Right atrium auricular region (tissue), 2 donors: ENCODE data around the gene SPRR2D. TPM values are rescaled to one million over a fixed set of nuclear protein-coding genes. Genes with fewer than 3 reads are reported as not detected.

ENCODE experiments used
- DNase-seq: peaks from one replicate; pipeline ENCODE4 v3.0.0-alpha.2; 2019; ENCODE audit warnings: low spot score
- H3K27ac ChIP-seq, 2 donors: fragments of 200-600 bp; sonication (generic); 1 replicate in 1 of 2; 2 replicates in 1 of 2; pipeline ENCODE4 v1.5.1; 2016 to 2019
- H3K27me3 ChIP-seq, 2 donors: fragments of 200-600 bp; sonication (generic); one replicate each; pipeline versions ENCODE4 v1.5.1 to v1.6.0; 2017 to 2019
- H3K36me3 ChIP-seq: fragments of 200-600 bp; sonication (generic); one replicate; pipeline ENCODE4 v1.5.1; 2016
- H3K4me1 ChIP-seq, 2 donors: fragments of 200-600 bp; sonication (generic); one replicate each; pipeline versions ENCODE4 v1.5.1 to v1.6.0; 2017 to 2019
- H3K4me3 ChIP-seq, 2 donors: fragments of 200-600 bp; sonication (generic); 1 replicate in 1 of 2; 2 replicates in 1 of 2; pipeline ENCODE4 v1.5.1; 2017 to 2019; ENCODE audit warnings: mild to moderate bottlenecking in 1 of 2, moderate library complexity in 1 of 2
- H3K9me3 ChIP-seq, 2 donors: fragments of 200-600 bp; sonication (generic); one replicate each; pipeline ENCODE4 v1.5.1; 2019
- total RNA-seq, 2 donors: library from RNA; depleted of rRNA; stranded (reverse); fragments of >200 nt; gene quantifications; one replicate each; pipeline ENCODE4 v1.1.0, GENCODE V29; 2016
- TF ChIP-seq, protein P1 (sequence below), 2 donors: fragments of 200-600 bp; sonication (generic); IDR thresholded peaks; one replicate each; pipeline ENCODE4 v1.5.1; 2019; ENCODE audit warnings: antibody characterized with exemption in 2 of 2

Gene SPRR2D
- total RNA-seq, 2 donors from 2014 or later, result not detected

- peaks cover 0 to 5% of the 10 kb centered on the region in 2 donors for H3K9me3 ChIP-seq
- H3K27me3 ChIP-seq, result no peaks in the 10 kb centered on the region
- H3K4me3 ChIP-seq, result no peak overlapping the region
- no peaks in the 10 kb centered on the region for H3K36me3 ChIP-seq
- no peak overlapping the region for H3K27ac ChIP-seq
- TF ChIP-seq, protein P1, sequence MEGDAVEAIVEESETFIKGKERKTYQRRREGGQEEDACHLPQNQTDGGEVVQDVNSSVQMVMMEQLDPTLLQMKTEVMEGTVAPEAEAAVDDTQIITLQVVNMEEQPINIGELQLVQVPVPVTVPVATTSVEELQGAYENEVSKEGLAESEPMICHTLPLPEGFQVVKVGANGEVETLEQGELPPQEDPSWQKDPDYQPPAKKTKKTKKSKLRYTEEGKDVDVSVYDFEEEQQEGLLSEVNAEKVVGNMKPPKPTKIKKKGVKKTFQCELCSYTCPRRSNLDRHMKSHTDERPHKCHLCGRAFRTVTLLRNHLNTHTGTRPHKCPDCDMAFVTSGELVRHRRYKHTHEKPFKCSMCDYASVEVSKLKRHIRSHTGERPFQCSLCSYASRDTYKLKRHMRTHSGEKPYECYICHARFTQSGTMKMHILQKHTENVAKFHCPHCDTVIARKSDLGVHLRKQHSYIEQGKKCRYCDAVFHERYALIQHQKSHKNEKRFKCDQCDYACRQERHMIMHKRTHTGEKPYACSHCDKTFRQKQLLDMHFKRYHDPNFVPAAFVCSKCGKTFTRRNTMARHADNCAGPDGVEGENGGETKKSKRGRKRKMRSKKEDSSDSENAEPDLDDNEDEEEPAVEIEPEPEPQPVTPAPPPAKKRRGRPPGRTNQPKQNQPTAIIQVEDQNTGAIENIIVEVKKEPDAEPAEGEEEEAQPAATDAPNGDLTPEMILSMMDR (IDR thresholded peaks at IDR 0.05), result no peak
- DNase-seq, result no peak
- H3K4me1 ChIP-seq, result no peaks in the 10 kb centered on the region
Observed at GRCh38 chr1:152999818-153000217, 41.1 kb downstream of the SPRR2D start.

- Histone ChIP-seq H3K9me3 (peaks cover 0 to 5% of the 10 kb centered on the region in 2 donors), H3K4me3 (no peak overlapping the region), H3K27me3 (no peaks in the 10 kb centered on the region), H3K4me1 (no peaks in the 10 kb centered on the region), H3K36me3 (no peaks in the 10 kb centered on the region), H3K27ac (no peak overlapping the region)
- no peak for DNase-seq
- TF ChIP-seq, protein P1 (IDR thresholded peaks at IDR 0.05), result no peak
Observed at GRCh38 chr1:152998476-152998875, 42.4 kb downstream of the SPRR2D start.

- Histone ChIP-seq H3K27me3 (no peaks in the 10 kb centered on the region), H3K4me3 (no peak overlapping the region), H3K4me1 (no peaks in the 10 kb centered on the region), H3K9me3 (peaks cover 0 to 5% of the 10 kb centered on the region in 2 donors), H3K36me3 (no peaks in the 10 kb centered on the region), H3K27ac (no peak overlapping the region)
- TF ChIP-seq, protein P1 (IDR thresholded peaks at IDR 0.05), result no peak
- no peak for DNase-seq
Observed at GRCh38 chr1:152997901-152998300, 43.0 kb downstream of the SPRR2D start.

DNA sequence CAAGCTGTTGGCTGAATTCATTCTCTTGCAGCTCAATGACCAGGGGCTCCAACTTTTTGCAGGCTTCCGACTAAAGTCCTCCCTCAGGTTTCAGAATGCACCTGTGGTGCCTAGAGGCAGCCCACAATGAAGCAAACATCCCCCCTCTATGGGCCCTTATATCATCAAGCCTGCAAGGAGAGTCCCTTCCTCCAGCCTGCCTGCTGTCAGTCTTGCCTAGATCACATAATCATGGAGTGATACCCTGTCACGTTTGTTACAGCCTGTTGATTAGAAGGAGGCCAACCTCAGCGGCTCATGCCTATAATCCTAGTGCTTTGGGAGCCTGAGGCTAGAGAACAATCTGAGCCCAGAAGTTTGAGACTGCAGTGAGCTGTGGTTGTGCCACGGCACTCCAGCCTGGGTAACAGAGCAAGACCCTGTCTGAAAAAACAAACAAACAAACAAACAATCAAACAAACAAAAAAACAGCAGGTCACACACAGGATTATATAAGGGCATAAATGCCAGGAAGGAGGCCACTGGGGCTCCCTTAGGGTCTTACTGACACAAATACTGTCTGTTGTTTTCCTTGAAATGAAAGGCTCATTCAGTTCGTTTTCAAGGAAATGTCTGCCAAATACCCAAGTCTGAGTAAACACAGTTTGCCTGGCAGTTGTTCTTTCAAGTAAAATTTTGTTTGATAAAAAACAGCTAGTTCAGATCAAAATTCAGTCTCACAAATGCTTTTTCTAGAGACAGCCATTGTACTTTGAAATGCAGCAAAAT lies 44.1 kb downstream of the SPRR2D start:
- no peak for DNase-seq
- H3K27me3 ChIP-seq, result no peaks in the 10 kb centered on the region
- H3K27ac ChIP-seq, result no peak overlapping the region
- H3K4me3 ChIP-seq, result no peak overlapping the region
- H3K9me3 ChIP-seq, result peaks cover 0 to 5% of the 10 kb centered on the region in 2 donors
- TF ChIP-seq, protein P1 (IDR thresholded peaks at IDR 0.05), result no peak
- no peaks in the 10 kb centered on the region for H3K36me3 ChIP-seq
- no peaks in the 10 kb centered on the region for H3K4me1 ChIP-seq

DNA sequence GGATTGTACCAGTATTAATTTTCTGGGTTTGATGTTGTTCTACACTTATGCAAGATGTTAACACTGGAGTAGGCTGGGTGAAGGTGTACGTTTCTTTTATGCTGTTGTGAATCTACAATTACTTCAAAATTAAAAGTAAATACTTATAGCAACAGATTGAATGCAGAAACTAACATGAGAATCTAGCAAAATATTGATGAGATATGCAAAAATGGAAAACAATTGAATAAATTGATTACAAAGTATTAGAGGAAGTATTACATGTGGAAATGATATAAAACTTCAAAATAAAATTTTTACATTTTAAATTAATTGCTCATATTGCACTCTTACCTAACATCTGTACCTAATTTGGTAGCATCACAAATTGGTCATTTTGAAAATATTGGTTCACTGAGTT lies 45.1 kb downstream of the SPRR2D start:
- no peak overlapping the region for H3K27ac ChIP-seq
- no peaks in the 10 kb centered on the region for H3K27me3 ChIP-seq
- peaks cover 0 to 5% of the 10 kb centered on the region in 2 donors for H3K9me3 ChIP-seq
- H3K36me3 ChIP-seq, result no peaks in the 10 kb centered on the region
- no peaks in the 10 kb centered on the region for H3K4me1 ChIP-seq
- TF ChIP-seq, protein P1 (IDR thresholded peaks at IDR 0.05), result no peak
- H3K4me3 ChIP-seq, result no peak overlapping the region
- DNase-seq, result no peak

DNA sequence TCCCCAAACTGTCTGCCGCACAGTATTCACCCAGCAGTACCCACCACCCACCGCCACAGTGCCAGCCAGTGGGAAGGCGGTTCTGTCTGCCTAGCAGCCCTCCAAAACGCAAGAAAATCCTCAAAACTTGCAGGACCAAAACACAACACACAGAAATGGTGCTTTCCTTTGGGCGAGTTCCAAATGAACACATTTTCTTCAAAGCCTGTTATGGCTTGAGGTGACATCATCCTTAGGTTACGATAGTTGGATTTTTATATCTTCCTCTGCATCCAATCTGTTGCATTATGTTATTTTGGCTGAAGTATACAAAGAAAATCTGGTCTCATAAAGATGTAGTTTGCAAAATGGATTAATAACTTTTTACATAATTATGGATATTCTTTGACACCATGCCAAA lies 47.7 kb downstream of the SPRR2D start:
- no peaks in the 10 kb centered on the region for H3K27me3 ChIP-seq
- H3K27ac ChIP-seq, result no peak overlapping the region
- no peaks in the 10 kb centered on the region for H3K4me1 ChIP-seq
- H3K9me3 ChIP-seq, result peaks cover 0 to 5% of the 10 kb centered on the region in 2 donors
- no peaks in the 10 kb centered on the region for H3K36me3 ChIP-seq
- TF ChIP-seq, protein P1 (IDR thresholded peaks at IDR 0.05), result no peak
- no peak overlapping the region for H3K4me3 ChIP-seq
- no peak for DNase-seq
